Keratinocyte (primary cell): Measurements from ENCODE around the gene GOLGA6L10. TPM values are rescaled to one million over a fixed set of nuclear protein-coding genes. Genes with fewer than 3 reads are reported as not detected.

Source experiments
- DNase-seq: peaks from one replicate; pipeline ENCODE4 v3.0.0-alpha.2; 2011; ENCODE audit warnings: low read depth, missing footprints, low spot score
- FAIRE-seq: peaks from 2 replicates; lab custom pipeline; 2011; peaks lifted over from hg19 to GRCh38; lab: Jason Lieb, UNC
- H2AFZ ChIP-seq: 2 replicates; pipeline ENCODE4 v1.6.0; 2012; ENCODE audit warnings: low read length, control low read depth, inconsistent platforms; ENCODE audit not compliant: control insufficient read depth
- H3K27ac ChIP-seq: 2 replicates; pipeline ENCODE4 v1.5.1; 2011; ENCODE audit warnings: low read length; ENCODE audit not compliant: control insufficient read depth, insufficient read depth
- H3K27me3 ChIP-seq: 3 replicates; pipeline ENCODE4 v1.6.0; 2011; ENCODE audit warnings: low read length; ENCODE audit not compliant: control insufficient read depth, insufficient read depth; ENCODE audit errors: extremely low read depth
- H3K36me3 ChIP-seq, 2 experiments: 2 replicates in 1 of 2; 3 replicates in 1 of 2; pipeline ENCODE4 v1.5.1; 2011; ENCODE audit warnings: low read length in 2 of 2, mild to moderate bottlenecking in 1 of 2; ENCODE audit not compliant: control insufficient read depth in 2 of 2, insufficient read depth in 2 of 2; ENCODE audit errors: extremely low read depth in 1 of 2
- H3K4me1 ChIP-seq: 3 replicates; pipeline ENCODE4 v1.5.1; 2011; ENCODE audit warnings: low read length; ENCODE audit not compliant: control insufficient read depth, insufficient read depth; ENCODE audit errors: extremely low read depth
- H3K4me2 ChIP-seq: 3 replicates; pipeline ENCODE4 v1.6.0; 2011; ENCODE audit warnings: low read depth, low read length; ENCODE audit not compliant: control insufficient read depth, insufficient read depth; ENCODE audit errors: extremely low read depth
- H3K4me3 ChIP-seq, 3 experiments: fragments of 200-600 bp in 1 of 3; sonication (generic) in 1 of 3; 2 replicates in 2 of 3; 3 replicates in 1 of 3; pipeline ENCODE4 v1.5.1; 2011 to 2016; ENCODE audit warnings: low read length in 3 of 3, mild to moderate bottlenecking in 3 of 3, control low read depth in 2 of 3, inconsistent platforms in 1 of 3, low read depth in 1 of 3, mixed read lengths in 1 of 3, mixed run types in 1 of 3, moderate library complexity in 1 of 3; ENCODE audit not compliant: control insufficient read depth in 2 of 3, insufficient read depth in 2 of 3; ENCODE audit errors: extremely low read depth in 1 of 3
- H3K79me2 ChIP-seq: 2 replicates; pipeline ENCODE4 v1.6.0; 2012; ENCODE audit warnings: low read length; ENCODE audit not compliant: control insufficient read depth, insufficient read depth
- H3K9ac ChIP-seq: 3 replicates; pipeline ENCODE4 v1.6.0; 2011; ENCODE audit warnings: low read length; ENCODE audit not compliant: control insufficient read depth, insufficient read depth; ENCODE audit errors: extremely low read depth
- H3K9me1 ChIP-seq: 3 replicates; pipeline ENCODE4 v1.6.0; 2011; ENCODE audit warnings: low read length; ENCODE audit not compliant: control insufficient read depth, insufficient read depth; ENCODE audit errors: extremely low read depth
- H3K9me3 ChIP-seq: 2 replicates; pipeline ENCODE4 v1.5.1; 2012; ENCODE audit warnings: low read depth, low read length; ENCODE audit not compliant: control insufficient read depth
- H4K20me1 ChIP-seq: 3 replicates; pipeline ENCODE4 v1.6.0; 2011; ENCODE audit warnings: low read length; ENCODE audit not compliant: control insufficient read depth, insufficient read depth; ENCODE audit errors: extremely low read depth
- CTCF ChIP-seq, 3 experiments: IDR thresholded peaks in 1 of 3; conservative IDR thresholded peaks in 1 of 3; optimal IDR thresholded peaks in 1 of 3; 2 replicates in 2 of 3; 3 replicates in 1 of 3; pipeline versions ENCODE3 to v1.5.1; 2011; ENCODE audit warnings: low read length in 3 of 3, mild to moderate bottlenecking in 3 of 3, moderate library complexity in 2 of 3, control low read depth in 1 of 3, inconsistent platforms in 1 of 3; ENCODE audit not compliant: insufficient read depth in 2 of 3; ENCODE audit errors: extremely low read depth in 1 of 3
- EZH2 ChIP-seq: IDR thresholded peaks from one replicate; pipeline ENCODE4 v1.6.1; 2012; ENCODE audit warnings: inconsistent platforms, mild to moderate bottlenecking, low read length, moderate library complexity
- dilution Hi-C: fragments of 300-500 bp; cut with MboI; formaldehyde crosslinking; loops from one replicate; pipeline ENCODE4 v1.7.0; 2020; ENCODE audit warnings: low sequenced_read_pairs; ENCODE audit not compliant: extremely low pct_ligation_motif_present
- polyA plus RNA-seq, 5 experiments: library from polyadenylated mRNA; depleted of rRNA in 3 of 5; stranded (reverse) in 3 of 5; stranded (forward) in 1 of 5; unstranded in 1 of 5; fragments of >200 nt; gene quantifications; 1 replicate in 1 of 5; 2 replicates in 3 of 5; 3 replicates in 1 of 5; pipeline versions ENCODE4 v1.2.1 to v1.2.3, GENCODE V29; 2011 to 2012; ENCODE audit warnings: missing spikeins in 2 of 5, low read depth in 1 of 5, low replicate concordance in 1 of 5

The GOLGA6L10 gene
- polyA plus RNA-seq, 1 donor (not counting 4 experiments of a cell fraction or from before 2014, with no cell fraction given), result 1.6 TPM

GRCh38 chr15:82292271-82292670 is 57.0 kb downstream of the GOLGA6L10 start:
- FAIRE-seq, result no peak
- no peaks in the 10 kb centered on the region for H3K79me2 ChIP-seq
- no peaks in the 10 kb centered on the region for H3K9me3 ChIP-seq
- H2AFZ ChIP-seq, result no peak overlapping the region
- no peaks in the 10 kb centered on the region for H3K9me1 ChIP-seq
- no peaks in the 10 kb centered on the region for H4K20me1 ChIP-seq
- H3K36me3 ChIP-seq, result no peaks in the 10 kb centered on the region
- no peak overlapping the region for H3K27ac ChIP-seq
- no peak for DNase-seq
- H3K4me2 ChIP-seq, result no peak overlapping the region
- H3K9ac ChIP-seq, result no peak overlapping the region
- no peak overlapping the region for H3K4me3 ChIP-seq
- TF ChIP-seq CTCF (optimal IDR thresholded peaks at IDR 0.05 in 1 of 3, IDR thresholded peaks at IDR 0.05 in 1 of 3, conservative IDR thresholded peaks at IDR 0.05 in 1 of 3; ENCODE audit: extremely low read depth in 1 of 3, insufficient read depth in 2 of 3, low read length in 3 of 3) (no peak), EZH2 (no peak)
- no peaks in the 10 kb centered on the region for H3K4me1 ChIP-seq
- dilution Hi-C loops, result no loop called here
- H3K27me3 ChIP-seq, result no peaks in the 10 kb centered on the region

Other genes with a start within 250 kb of the GOLGA6L10 start
- gene EFL1, start 86.7 kb downstream of the GOLGA6L10 start, polyA plus RNA-seq, result 20.2 to 32.0 TPM (median 21.2 TPM) in 3 replicates
- 2.2 TPM in 3 replicates for gene SAXO2, start 86.7 kb downstream of the GOLGA6L10 start, polyA plus RNA-seq
- 1.2 to 3.1 TPM (median 2.5 TPM) in 3 replicates for gene GOLGA6L9, start 80.3 kb upstream of the GOLGA6L10 start, polyA plus RNA-seq
- gene RPS17, start 191.0 kb upstream of the GOLGA6L10 start, polyA plus RNA-seq, result 3,935 to 4,320 TPM (median 3,980 TPM) in 3 replicates